H1 (cell line): ENCODE measurements around the gene DHX58. TPM values are rescaled to one million over a fixed set of nuclear protein-coding genes. Genes with fewer than 3 reads are reported as not detected.

Source experiments
- BACH1 ChIP-seq: IDR thresholded peaks from 2 replicates; pipeline ENCODE4 v1.6.1; 2012; ENCODE audit warnings: low read length, improper control_type of control experiment
- polyA plus RNA-seq, 7 experiments: library from polyadenylated mRNA; depleted of rRNA in 3 of 7; stranded (reverse) in 5 of 7; unstranded in 2 of 7; fragments of >200 nt in 5 of 7; fragments of 200-250 nt in 2 of 7; gene quantifications; 1 replicate in 5 of 7; 2 replicates in 1 of 7; 4 replicates in 1 of 7; pipeline versions ENCODE4 v1.2.1 to v1.2.3, GENCODE V29; 2011 to 2013; ENCODE audit warnings: missing spikeins in 2 of 7, mixed read lengths in 2 of 7
- total RNA-seq: library from RNA; stranded (reverse); fragmentation: NEBNext Ultra II Directional; extraction: Animal tissue kit (Norgen Biotek cat#: 25700); gene quantifications from 2 replicates; pipeline ENCODE4 v1.2.1, GENCODE V29; 2021

Gene DHX58
- total and polyA plus RNA-seq, 2 of the 8 experiments (the other 6 are each of a cell fraction or from before 2014, with no cell fraction given), result 5.6 to 9.9 TPM

- TF ChIP-seq BACH1, result no peak
These were observed 21.0 kb upstream of the DHX58 start (continued) for GRCh38 chr17:42133461-42134041.
